SIG-M5 treated with dmso at 0.1 percent for 504 hours (cell line): ENCODE data around the gene FHOD3.

Experiments
- DNase-seq: peaks from one replicate; lab custom pipeline; 2025; ENCODE audit not compliant: unreplicated experiment; lab: John Stamatoyannopoulos, UW

FHOD3 gene

GRCh38 chr18:36724169-36724568, 426.7 kb downstream of the FHOD3 start:
- no peak for DNase-seq

- no peak for DNase-seq
Observed at GRCh38 chr18:36724591-36725001, 427.1 kb downstream of the FHOD3 start.

GRCh38 chr18:36728345-36728744, 430.8 kb downstream of the FHOD3 start:
- DNase-seq, result no peak

GRCh38 chr18:36729197-36729596, 431.7 kb downstream of the FHOD3 start:
- no peak for DNase-seq

- DNase-seq, result no peak
Observed at GRCh38 chr18:36732264-36732663, 434.8 kb downstream of the FHOD3 start.

- DNase-seq, result no peak
Observed at GRCh38 chr18:36733150-36733549, 435.6 kb downstream of the FHOD3 start.

GRCh38 chr18:36734596-36734995, 437.1 kb downstream of the FHOD3 start:
- no peak for DNase-seq

- no peak for DNase-seq
Observed at GRCh38 chr18:36735130-36735529, 437.6 kb downstream of the FHOD3 start.

- no peak for DNase-seq
Observed at GRCh38 chr18:36736094-36736493, 438.6 kb downstream of the FHOD3 start.

GRCh38 chr18:36737316-36737715, 439.8 kb downstream of the FHOD3 start:
- DNase-seq, result no peak

GRCh38 chr18:36744261-36744876, 446.9 kb downstream of the FHOD3 start:
- DNase-seq, result no peak

GRCh38 chr18:36745219-36745975, 447.9 kb downstream of the FHOD3 start:
- DNase-seq, result no peak

GRCh38 chr18:36752929-36753865, 455.7 kb downstream of the FHOD3 start:
- DNase-seq, result no peak

GRCh38 chr18:36756242-36756641, 458.7 kb downstream of the FHOD3 start:
- no peak for DNase-seq

GRCh38 chr18:36757081-36757480, 459.6 kb downstream of the FHOD3 start:
- peak; percentile 25 for DNase-seq

- DNase-seq, result no peak
Observed at GRCh38 chr18:36757991-36758390, 460.5 kb downstream of the FHOD3 start.

GRCh38 chr18:36758623-36759022, 461.1 kb downstream of the FHOD3 start:
- DNase-seq, result no peak

GRCh38 chr18:36759167-36759776, 461.8 kb downstream of the FHOD3 start:
- DNase-seq, result no peak

- DNase-seq, result no peak
Observed at GRCh38 chr18:36760598-36760997, 463.1 kb downstream of the FHOD3 start.

GRCh38 chr18:36761186-36761698, 463.7 kb downstream of the FHOD3 start:
- no peak for DNase-seq

GRCh38 chr18:36762074-36762473, 464.6 kb downstream of the FHOD3 start:
- DNase-seq, result no peak
